Epidermal melanocyte (primary cell): Measurements from ENCODE around the gene POLR3GL.

Experiments used
- DNase-seq: peaks from one replicate; pipeline ENCODE4 v3.0.0; 2011; ENCODE audit warnings: low spot score; ENCODE audit not compliant: insufficient read length

POLR3GL gene

GRCh38 chr1:145991735-145992412 lies 27.4 kb downstream of the POLR3GL start:
- DNase-seq = no peak

DNA sequence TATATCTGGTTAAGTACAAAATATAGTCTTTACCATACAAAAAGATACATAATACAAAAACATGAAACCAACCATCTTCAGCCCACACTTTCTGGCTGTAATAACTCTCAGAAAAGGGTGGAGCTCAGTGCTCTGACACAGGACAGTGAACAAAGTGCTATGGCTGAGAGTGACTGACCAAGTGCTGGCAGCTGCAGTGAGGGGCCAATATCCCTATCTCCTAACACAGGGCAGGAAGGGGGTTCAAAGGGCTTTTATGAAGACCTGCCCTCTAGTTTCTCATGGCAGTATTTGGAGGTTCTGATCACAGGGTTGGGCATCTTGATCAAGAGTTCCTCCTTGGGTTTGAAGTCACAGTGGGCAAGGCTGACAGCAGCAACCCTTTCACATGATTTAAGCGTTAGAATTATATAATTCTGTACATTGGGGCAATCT lies 28.0 kb downstream of the POLR3GL start:
- DNase-seq = no peak

GRCh38 chr1:145992958-145993617 lies 28.6 kb downstream of the POLR3GL start:
- no peak for DNase-seq

- DNase-seq = no peak
Measured at GRCh38 chr1:145993618-145994390, 29.3 kb downstream of the POLR3GL start.

DNA sequence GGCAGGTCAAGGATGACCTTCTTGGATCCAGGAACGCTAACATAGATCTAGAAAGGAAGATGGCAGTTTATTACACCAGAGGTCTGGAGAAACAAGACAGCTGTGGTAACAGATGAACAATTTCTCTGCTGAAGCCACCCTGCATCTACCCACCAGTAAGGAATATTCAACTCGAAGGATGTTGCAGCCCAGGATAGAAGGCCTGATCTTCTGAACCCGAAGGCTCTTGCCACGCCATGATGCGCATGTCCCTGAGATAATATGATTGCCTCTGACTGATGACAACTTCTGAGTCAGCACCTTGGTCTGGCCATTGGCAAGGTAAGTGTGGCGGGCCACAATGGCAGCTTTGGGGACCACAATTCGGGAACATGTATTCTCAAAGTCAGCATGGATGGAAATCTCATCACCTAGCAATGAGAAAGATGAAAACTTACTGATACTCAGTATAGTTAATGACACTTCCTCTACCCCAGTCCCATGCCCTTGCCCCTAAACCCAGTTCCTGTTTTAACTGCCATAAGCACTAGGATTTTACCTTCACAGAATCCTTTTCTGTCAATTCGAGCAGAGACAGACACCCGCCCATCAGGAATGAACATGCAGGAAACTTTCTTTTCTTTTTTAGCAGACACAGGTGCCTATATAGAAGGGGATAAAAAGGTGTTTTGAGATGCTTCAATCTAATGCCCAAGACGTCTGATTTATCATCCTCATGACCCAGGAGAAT lies 30.1 kb downstream of the POLR3GL start:
- no peak for DNase-seq

- DNase-seq = no peak
Measured at GRCh38 chr1:145995148-145995881, 30.8 kb downstream of the POLR3GL start.

- DNase-seq = no peak
Measured at GRCh38 chr1:145995964-145996432, 31.5 kb downstream of the POLR3GL start.

GRCh38 chr1:145996433-145997015 lies 32.0 kb downstream of the POLR3GL start, which contains the start of gene TXNIP:
Gene TXNIP, minus strand, starts transcription at chr1:145996579. Its CDS starts 313 bp downstream, at chr1:145996266.
- DNase-seq = peak; percentile 99

DNA sequence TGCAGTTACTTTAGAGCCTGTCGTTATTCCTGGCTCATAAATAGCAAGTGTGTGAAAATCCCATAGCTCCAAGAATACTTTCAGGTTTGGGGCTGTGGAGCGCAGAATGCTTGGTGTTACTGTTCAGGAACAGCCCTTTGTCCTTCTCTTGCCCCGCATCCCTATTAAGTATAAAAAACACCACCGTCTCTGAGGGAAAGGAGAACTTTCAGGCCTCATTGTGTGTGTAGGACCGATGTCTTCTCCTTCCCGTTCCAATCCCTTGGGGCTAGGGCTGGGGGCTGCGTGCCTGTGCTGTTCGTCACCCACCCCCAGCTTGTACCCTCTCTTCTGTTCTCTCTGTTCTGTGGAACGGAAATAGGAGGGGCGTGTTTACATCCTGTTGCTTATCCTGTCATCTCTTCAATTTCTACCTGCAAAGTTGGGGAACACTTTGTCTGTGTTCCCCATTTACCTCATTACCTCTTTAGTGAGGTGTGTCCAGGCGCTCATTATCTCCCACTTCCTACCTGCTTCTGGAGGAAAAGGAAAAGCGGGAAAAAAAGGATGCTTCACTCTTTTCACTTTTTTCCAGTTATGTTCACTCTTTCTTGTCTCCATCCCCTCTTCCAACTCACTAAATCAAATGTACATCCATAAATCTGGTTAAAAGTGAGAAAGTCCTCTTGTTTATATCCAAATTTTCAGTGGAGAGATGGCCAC lies 32.7 kb downstream of the POLR3GL start:
- DNase-seq = no peak

GRCh38 chr1:145997718-145998023 lies 33.2 kb downstream of the POLR3GL start:
- DNase-seq = no peak

DNA sequence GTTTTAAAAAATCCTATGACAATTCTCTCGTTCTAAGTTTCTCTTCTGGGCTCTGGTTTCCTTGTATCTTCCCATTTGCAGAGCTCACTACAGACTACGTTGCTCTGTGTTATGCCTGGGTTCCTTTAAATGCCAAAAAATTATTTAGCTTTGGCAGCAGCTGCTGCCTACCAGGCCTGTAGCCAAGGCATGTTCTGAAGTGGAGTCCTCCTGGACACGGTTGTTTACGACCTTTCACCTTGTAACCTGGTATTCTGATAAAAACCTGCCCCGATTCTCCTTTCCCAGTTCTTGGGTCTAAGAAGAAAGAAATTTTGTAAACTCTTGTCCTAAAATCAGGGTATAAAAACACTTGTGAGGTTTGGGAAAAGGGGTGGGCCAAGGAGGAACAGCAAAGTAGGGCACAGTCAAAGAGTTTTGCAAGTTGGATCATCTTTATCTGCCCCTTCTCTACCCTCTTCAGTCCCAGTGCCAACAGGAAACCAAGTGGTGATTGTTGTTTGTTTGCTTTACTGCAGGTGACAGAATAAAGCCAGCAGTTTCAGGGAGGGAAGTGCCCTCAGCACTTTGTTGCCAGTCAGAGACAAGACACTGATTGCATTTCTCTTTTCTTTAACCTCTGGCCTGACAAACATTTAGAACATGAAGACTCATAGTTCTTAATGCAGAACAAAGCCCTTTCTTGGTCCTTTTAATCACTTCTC lies 35.0 kb downstream of the POLR3GL start:
- no peak for DNase-seq

- no peak for DNase-seq
Measured at GRCh38 chr1:146001709-146002108, 37.2 kb downstream of the POLR3GL start.

GRCh38 chr1:146007489-146008133 lies 43.1 kb downstream of the POLR3GL start:
- DNase-seq = no peak

DNA sequence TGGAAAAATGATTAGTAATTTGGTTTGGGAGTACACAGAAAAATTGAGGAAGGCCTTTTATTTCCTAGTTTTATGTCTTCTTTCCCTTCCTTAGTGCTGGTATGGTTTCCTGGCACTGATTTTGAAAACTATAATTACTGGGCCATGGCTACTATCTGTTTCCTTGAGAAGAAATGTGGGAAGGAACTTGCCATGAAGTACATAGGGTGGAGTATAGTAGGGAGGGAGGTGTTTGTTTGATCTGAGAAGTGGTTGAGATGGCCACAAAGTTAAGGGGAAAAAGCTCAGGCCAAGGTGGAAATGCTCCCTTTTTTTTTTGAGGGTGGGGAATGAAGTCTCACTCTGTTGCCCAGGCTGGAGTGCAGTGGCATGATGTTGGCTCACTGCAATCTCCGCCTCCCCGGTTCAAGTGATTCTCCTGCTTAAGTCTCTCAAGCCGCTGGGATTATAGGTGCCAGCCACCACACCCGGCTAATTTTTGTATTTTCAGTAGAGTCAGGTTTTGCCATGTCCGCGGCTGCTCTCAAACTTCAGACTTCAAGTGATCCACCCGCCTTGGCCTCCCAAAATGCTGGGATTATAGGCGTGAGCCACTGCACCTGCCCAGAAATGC lies 45.7 kb downstream of the POLR3GL start:
- no peak for DNase-seq

- peak; percentile 59 for DNase-seq
Measured at GRCh38 chr1:146012703-146013558, 48.4 kb downstream of the POLR3GL start.

DNA sequence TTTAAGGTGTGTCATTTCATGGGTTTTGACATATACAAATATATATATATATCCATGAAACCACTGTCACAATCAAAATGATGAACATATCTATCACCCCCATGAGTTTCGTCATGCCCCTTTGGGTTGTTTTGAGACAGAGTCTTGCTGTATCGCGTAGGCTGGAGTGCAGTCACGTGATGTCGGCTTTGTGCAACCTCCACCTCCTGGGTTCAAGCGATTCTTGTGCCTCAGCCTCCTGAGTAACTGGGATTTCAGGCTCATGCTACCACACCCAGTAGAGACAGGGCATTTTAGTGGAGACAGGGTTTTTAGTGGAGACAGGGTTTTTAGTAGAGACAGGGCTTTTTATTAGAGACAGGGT lies 49.1 kb downstream of the POLR3GL start:
- DNase-seq = no peak

DNA sequence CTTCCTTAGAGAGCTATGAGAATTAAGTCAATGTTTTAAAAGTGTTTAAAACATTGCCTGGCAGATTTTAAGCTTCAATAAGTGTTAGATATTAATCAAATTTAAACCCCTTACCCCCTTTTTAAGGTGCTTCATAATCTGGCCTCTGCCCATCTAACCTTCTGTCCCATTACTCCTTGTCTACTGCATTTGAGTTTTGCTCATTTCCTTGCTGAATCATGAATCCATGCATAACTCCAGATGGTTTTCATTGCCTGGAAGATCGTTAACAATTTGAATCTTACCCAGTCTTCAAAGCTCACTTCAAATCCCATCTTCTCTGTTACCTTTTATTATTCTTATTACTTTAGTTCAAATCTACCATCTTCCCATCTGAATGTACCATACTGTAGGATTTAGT lies 52.4 kb downstream of the POLR3GL start:
- DNase-seq = no peak
